ENCODE measurements around the gene AHCYL2.
"Not testable (repeated sequence)": the region's sequence is repeated elsewhere in the genome, so short reads cannot be mapped to it uniquely, and the experiment has no call there.

The AHCYL2 gene

DNA sequence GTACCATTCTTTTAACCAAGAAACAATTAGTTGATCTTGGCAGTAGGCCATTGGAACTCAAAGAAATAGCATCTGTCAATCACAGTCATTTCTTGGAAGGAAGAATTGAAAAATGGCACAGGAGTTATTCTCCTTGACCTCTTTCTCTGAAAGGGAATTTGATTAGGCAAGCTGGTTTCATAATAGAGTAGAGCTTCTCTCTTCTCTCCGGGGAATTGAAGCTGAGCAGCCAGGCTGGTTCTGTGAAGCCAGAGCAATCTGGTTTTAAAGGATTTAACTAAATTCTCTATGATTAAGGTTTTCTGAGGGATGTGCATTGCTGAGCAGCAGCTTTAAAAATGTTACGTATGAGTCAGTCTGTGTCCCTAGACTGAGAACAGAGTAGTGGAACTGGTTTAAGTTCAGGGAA is 70.2 kb downstream of the AHCYL2 start:
- DNase-seq = peak; percentile 20 to 71

DNA sequence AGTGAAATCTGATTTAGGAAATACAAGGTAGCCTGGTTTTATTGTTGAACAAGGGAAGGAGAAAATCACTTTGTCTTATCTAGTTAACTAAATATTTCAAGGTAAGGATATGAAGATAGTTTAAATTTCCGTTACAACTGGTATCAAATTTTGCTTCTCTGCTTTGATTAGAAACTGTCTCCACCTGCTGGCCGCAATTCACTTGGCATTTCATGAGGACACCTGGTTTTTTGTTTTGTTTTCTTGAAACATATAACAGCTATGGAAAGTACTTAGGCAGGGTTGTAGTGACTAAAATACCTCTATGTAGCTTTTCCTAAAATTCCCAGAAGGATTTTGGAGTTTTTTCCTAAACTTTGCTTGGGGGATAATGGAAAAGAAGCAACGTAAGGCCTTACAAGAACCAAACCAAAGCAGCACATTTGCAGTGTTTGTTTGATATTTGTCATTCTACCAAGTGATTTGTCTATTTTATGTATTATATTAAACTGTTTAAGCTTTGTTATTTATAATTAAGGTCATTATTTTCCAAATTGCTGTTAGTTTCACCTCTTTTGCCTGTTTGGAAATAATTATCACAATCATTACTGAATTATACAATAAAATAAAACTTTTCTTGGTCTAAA is 73.6 kb downstream of the AHCYL2 start:
- peak in 1 of 2 experiments; percentile 30 for DNase-seq

DNA sequence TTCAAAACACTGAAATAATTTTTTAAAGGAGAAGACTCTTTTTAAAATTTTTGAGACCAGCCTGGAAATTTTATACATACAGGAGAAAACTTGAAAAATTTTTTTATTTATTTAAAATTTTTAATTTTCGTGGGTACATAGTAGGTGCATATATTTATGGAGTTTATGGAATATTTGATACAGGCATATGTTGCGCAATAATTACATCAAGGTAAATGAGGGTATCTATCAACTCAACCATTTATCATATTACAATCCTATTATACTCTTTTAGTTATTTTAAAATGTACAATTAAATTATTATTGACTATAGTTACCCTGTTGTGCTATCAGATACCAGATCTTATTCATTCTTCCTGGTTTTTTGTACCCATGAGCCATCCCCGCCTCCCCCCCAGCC is 75.1 kb downstream of the AHCYL2 start:
- DNase-seq = no peak

DNA sequence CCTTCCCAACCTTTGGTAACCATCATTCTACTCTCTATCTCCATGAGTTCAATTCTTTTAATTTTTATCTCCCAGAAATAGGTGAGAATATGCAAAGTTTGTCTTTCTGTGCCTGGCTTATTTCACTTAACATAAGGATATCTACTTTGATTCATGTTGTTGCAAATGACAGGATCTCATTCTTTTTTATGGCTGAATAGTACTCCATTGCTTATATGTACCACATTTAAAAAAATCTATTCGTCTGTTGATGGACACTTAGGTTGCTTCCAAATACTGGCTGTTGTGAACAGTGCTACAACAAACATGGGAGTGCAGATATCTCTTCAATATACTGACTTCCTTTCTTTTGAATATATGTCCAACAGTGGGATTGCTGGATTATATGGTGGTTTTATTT is 75.5 kb downstream of the AHCYL2 start:
- DNase-seq = not testable (repeated sequence)

DNA sequence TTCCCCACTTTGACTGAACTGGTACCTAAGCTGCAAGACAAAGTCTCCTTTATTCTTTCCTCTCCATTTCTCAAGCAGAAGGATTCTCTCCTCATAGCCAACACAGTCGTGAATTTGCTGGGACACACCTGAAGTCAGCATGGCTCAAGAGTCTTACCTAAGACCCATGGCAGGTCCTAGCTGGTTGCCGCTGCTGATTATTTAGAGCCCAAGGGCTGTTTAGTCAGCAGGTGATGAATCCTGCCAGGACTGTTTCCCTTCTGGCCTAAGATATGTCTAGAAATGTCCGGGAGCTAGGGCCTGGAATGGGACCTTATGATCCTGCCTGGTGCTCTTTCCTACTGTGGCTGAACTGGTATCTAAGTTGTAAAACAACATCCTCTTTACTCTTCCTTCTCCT is 82.8 kb downstream of the AHCYL2 start:
- DNase-seq = no peak

DNA sequence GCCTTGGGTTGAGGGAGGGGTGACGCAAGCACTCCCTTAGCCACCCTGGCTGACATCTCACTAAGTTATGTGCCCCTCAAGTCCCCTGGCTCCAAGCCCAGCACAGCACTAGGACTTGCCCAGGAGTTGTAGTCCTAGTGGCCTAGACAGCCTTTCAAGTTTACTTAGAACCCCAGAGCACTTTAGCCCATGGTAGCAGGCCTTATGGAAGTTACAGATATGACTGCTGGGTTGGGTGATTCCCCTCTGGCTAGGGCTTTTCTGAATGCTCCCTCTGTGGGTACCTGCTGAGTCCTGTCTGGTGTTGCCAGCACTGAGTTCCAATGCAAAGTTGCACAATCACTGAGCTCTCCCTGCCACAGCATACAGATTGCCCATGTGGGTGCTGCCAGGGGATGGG is 83.2 kb downstream of the AHCYL2 start:
- no peak for DNase-seq

DNA sequence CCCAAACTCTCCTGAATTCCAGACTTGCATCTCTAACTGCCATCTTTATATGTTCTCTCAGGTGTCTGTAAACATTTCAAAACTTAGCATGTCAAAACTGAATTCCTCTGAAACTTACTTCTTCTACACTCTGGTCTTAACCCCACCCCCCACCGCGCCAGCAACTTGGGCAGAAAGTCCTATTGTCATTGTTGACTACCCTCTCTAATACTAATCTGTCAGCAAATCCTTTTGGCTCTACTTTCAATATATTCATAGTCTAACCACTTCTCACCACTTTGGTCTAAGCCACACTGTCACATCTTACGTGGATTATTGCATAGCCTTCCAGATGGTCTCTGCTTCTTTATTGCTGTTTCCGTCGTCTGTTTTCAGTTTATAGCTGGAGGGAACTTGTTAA is 86.6 kb downstream of the AHCYL2 start:
- DNase-seq = no peak

DNA sequence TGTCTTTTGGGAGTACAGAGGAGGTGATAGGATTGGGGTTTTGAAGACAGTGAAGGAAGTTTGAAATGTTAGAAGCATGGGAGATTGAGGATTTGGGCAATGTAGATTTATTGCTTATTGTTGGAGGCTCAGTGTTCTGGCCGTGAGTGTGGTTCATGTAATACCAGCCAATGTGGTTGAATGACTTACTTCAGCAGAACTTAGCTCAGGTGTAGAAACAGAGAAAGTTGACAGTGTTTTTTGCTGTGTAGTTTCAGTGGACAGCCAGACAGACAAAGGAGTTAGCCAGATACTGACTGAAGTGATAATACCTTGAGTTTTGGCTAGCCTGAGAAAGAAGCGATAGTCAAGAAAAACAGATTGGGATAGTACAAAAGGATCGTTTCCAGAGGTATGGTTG is 88.5 kb downstream of the AHCYL2 start:
- no peak for DNase-seq

DNA sequence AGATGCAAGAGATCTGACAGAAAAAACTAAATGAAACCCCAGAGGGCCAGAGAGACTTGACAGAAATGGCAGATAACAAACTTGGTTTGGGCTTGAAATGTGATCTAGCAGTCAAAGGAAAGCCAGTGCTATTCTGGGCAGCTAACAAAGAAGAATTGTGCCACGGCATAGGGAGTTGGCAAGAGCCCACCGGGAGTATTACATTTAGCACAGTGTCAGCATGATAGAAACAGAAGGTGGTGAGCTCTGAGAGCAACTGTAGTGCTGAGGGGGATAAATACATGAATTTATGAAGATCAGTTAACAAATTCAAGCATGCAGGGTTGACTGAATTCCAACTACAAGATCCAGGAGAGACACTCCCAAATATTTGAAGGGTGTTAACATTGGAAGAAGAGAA is 91.1 kb downstream of the AHCYL2 start:
- peak; percentile 4 to 60 for DNase-seq

DNA sequence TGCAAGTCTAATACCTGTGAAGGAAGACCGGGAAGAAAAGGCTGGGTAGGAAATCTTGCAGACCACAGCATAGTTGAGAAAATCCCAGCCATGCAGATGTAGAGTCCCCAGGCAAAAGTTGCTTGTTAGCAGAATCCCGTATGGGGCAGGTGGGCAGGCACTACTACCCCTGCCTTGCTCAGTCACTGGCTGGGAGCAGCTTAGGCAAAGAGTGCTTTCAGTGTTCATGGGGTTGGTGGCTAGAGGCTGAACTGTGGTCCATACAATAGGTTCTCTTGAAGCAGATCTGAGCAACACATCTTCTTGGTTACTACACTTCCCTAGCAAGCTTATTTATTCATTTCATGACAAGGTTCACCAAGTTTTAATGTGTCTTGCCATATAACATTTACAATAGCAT is 92.6 kb downstream of the AHCYL2 start:
- DNase-seq = no peak

DNA sequence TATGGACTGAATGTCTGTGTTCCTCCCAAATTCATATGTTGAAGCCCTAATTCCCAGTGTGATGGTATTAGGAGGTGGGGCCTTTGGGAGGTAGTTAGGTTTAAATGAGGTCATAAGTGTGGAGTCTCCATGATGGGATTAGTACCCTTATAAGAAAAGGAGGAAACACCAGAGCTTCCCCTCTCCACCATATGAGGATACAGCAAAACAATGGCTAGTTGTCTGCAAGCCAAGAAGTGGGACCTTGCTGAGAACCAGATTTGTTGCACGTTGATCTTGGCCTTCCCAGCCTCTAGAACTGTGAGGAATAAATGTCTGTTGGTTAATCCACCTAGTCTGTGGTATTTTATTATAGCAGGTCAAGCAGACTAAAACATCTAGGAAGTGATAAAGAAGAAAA is 102.2 kb downstream of the AHCYL2 start:
- DNase-seq = no peak

DNA sequence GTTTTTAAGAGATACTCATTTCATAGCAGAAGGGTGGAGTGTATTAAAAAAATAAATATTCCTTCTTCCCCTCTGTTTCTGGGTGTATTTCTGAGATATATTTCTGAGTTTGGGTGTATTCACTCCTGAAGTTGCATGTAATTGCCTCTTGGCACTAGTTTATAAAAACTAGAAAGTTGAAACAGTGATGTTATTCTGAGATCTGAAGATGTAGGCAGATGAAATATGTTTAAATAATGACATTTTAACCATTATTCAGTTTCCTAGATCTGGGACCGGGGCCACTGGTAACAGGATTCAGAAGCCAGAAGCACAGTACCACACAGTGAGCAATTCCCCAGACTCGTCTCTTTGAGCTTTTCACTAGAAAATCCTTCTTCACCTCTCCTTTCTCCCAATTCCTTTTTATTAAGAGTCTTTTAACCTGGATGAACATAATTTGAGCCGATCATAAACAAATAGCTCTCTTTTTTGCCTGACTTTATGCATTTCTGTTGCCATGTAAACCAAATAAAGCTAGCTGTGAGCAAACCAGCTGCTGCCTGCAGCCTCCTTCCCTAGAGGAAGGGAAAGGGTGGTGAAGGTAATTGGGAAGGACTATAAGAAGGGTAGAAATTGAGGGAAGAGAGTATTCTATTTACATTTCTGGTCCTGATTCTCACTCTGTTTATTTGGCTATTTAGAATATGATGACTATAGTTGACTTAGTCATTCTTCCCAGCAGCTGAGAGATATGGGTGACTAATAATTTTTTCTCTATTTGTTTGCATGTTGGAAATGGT is 107.6 kb downstream of the AHCYL2 start:
- DNase-seq = no peak

DNA sequence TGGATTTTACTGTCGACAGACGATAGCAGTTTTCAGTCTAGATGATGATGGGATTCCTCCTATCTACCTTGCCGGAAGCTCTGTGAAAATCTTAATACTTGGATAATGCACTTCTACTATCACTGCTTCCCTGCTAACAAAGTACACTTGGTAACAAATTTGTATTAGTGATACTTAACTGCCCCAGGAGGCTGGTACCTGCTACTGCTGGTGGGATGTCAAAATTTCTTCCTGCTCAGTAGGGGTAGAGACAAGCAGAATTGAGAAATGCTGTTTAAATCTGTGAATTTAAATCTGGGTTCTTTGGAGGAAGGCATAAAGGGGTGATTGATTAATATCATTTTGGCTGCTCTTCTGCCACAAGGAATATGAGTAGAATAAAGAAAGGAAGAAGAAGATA is 109.6 kb downstream of the AHCYL2 start:
- no peak for DNase-seq

DNA sequence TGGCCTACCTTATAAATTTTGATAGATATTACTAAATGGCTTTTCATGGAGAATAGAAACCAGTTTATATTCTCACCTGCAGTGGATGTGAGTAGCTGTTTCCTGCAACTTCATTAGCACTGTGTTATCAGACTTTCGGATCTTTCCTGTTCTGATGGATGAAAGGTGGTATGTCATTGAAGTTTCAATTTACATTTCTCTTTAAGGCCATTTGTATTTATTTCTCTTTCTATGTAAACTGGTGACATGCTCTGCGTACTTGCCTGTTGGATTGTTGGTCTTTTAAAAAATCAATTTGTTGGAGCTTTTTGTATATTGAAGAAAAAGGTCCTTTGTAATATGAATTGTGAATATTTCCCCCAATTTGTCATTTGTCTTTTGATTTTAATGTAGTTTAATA is 113.6 kb downstream of the AHCYL2 start:
- DNase-seq = no peak

DNA sequence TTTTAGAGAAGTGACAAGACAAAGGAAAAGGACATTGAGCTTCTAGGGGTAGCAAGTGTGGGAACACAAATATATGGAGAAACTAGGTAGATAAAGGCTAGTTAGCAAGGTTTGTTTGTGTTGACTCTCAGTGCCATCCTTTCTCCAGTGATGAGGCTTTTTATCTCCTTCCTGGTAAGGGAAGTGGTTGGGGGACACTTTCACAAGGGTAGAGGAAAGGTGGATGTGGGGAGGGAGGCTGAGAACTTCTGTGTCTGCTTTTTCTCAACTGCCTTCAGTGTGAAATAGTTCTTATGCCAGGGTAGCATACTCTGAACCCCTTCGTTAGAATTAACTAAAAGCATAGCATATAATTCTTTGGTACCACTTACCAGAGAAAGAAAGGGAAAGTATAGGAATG is 116.4 kb downstream of the AHCYL2 start:
- no peak for DNase-seq

DNA sequence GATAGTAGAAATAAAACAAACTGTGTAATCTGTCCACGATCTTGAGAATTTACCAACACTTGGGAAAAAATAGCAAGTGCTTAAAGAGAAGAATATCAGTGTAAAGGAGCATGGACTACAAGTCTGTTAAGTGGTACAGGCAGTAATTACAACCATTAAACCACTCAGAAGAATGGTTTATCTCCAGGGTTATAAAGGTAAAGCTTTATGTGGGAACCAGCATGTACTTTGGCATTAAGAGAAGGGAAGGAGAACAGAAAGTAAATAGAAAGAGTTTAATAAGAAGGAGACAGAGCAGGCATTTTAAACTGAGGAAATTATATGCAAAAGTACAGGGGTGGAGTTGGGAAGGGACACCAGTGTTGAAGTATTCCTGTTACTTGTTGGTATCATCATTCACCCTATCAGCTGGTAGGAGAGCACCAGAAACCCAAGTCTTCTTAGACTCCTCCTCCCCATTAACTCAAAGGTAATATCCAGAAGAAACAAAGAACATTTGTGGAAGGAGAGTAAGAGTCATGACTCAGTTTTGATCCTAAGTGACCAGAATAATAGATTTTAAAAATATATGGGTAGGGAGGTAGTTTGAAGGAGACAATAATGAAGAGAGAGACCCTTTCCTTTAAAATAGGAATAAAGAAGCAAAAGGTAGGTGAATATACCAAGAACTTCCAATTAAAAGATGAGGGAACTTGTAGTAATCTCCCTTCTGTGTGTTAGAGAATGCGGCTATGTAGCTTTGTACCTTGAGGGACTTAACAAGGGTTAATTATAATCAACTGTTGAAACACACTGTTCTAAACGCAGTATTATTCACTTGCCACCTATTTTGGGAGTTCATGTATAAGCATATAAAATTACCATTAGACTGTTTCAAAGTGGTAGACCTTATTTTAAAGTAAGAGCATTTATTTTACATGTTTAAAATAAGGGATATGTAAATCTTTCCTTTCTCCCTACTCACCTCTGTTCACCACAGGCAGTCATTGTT is 117.3 kb downstream of the AHCYL2 start:
- DNase-seq = no peak

DNA sequence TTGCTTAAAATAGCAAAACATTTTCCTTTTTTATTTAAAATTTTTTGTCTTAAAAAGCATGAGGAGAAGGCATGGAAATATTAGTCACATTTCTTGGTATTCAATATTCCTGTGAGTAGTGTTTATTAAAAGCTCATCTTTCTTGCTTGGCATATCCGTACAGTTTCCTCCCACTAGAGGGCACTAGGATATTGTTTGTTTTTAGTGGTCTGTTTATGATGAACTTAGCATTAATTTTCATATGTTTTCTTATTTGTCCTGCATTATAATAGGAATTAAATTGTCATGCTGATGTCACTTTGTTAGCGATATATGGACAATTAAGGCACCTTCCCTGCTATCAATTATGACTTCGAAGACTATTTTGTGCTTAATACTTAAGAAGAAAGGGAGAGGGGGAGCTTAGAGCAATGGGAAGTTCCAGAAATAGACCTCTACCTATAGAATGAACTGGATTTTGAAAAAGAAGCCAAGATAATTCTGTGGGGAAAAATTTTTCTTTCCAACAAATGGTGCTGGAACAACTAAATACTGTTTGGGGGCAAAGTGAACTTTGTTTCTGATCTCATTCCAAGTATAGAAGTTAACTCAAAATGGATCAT is 118.4 kb downstream of the AHCYL2 start:
- DNase-seq = peak; percentile 22 to 29

DNA sequence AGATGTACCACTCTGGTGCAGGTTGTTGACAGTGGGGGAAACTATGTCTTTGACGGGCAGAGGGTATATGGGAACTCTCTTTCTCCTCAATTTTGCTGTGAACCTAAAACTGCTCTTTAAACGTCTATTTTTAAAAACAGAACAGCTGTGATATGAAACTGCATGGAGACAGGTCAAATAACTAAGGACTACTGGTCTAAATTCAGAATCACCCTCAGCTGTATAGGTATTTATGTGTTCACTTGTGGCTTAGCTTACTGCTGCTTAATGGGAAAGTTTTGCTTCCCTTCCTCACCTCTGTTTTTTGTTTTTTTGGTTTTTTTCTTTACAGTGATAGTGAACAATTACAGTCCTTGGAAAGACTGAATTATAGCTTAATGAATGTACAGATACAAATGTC is 122.5 kb downstream of the AHCYL2 start:
- DNase-seq = no peak

DNA sequence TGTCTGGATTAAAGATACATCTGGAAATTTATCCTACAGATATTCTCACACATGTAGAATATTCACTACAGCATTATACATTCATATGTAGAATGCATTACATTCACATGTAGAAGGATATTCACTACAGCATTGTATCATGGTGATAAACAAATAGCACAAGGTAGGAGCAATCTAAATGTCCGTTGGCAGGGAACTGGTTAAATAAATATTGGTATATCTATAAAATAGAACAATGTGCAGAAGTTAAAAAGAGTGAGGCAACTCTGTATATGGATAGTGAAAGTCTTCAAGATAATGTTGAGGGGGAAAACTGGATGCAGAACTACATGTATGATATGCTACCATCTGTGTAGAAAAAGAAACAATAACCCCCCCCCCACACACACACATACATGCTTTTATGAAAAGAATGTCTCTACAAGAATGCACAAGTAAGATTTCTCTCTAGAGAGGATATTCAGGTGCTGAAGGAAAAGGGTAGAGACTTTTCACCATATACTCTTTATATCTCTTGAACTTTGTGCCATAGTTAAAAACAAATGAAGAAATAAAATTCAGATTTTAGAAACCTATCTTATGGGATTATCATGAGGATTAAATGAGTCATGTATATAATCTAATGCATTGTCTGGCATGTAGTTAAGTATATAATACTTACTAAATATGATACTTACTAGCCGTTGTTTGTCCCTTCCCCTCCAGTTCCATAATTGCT is 123.4 kb downstream of the AHCYL2 start:
- no peak for DNase-seq

DNA sequence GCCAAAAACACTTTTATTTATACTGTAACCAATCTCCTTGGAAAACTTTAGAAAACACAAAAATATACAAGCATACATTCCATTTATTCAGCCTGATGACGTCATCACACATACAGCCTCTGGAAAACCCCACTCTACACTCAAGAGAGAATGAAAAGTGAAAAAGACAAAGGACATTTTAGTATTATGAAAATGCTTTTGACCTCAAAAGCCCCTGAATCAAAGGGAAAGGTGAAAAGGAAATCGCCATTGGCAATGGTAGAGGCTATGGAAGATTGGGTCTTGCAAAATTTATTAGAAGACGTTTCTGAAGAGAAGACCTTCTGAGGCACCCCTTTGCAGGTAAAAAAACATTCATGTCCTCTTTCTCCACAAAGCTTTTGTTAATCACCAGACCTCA is 126.5 kb downstream of the AHCYL2 start:
- DNase-seq = no peak

DNA sequence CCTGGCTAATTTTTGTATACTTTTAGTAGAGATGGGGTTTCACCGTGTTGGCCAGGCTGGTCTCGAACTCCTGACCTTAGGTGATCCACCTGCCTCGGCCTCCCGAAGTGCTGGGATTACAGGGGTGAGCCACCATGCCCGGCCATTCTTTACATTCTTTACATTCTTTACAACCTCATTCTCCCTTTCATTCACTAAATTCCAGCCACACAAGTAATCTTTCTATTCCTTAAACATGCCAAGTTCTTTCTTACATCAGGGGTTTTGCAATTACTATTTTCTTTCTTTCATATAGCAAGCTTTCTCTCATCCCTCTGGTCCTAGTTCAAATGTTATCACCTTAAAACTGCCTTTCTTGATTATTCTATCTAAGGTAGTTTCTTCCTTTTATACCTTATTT is 128.3 kb downstream of the AHCYL2 start:
- DNase-seq = not testable (repeated sequence)

DNA sequence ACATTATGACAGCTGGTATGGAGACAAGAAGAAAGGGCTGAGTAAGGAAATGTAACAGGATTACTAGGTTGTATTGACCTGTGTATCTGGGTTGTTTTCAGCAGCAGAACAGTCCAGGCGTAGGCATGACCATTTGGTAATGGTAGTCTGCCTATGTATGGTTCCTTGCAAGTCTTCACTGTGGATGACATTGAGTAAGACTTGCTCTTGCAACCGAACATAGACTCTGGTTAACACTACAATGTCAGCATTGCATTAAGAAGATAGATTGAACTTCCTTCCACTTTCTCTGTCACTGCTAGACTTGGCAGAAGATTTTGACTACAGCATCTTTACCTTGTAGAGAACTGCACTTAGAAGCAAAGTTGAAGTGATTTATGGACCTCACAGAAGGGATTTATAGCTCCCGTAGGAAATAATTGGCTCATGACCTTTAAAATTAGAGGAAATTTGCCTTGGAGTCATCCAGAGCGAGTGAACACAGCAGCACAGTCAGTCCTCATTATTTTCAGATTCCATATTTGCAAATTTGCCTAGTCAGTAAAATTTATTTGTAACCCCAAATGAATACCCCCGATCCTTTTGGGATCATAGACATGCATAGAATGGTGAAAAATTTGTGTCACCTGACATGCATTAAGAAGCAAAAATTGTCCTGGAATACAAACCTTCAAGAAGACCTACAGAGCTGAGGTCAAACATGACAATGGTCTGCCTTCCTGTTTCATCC is 129.8 kb downstream of the AHCYL2 start:
- DNase-seq = no peak
